NCI-H2107 treated with DMSO at 0.1 percent for 48 hours (cell line): ENCODE data around the gene EXOC6B.

Experiments used
- DNase-seq: peaks from one replicate; lab custom pipeline; 2025; ENCODE audit not compliant: unreplicated experiment; lab: John Stamatoyannopoulos, UW

The EXOC6B gene

DNA sequence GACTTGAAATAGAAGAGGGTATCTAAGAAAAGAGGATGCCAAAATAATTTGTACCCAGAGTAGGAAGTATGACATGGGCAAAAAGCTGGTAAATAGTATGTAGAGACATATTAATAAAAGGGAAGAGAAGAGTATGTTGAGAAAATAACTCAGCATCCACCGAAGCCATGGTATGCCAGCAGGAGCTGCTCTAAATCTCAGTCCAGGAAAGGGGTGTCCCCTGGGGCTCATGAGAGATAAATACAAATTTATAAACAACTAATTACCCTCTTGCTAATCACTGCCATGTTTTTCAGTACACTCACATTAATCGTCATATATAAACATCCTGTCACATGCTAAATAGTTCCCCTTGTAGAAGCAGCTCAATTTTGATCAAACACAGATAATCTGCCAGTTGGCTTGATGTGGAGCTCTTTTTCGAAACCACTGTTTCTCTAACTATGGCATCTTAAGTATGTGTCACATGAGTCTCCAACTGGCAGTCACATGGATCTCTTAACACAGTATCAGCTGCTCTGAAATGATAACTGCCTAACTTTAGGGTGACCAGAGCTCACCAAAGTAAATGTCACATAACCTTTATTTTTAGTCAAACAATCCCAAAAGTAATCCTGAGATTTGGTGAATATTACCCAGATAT is 31.9 kb downstream of the EXOC6B start:
- DNase-seq, result no peak

DNA sequence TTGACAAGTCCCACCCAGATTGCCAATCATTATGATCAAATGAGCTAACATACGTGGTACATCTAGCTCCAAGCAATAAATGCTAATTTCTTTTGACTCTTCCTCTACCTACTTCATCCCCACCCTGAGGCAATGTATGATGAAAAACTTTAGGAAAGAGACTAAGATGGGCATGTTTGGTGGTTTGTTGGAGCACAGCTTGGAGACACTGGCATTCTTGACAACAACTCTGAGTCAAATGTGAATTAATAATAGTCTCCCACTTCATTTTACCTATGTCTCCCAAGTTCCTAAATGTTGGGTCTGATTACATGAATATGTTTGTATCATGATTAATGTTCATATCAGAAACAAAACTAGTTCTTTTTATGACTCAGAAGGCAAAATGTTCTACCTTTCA is 36.6 kb downstream of the EXOC6B start:
- no peak for DNase-seq

DNA sequence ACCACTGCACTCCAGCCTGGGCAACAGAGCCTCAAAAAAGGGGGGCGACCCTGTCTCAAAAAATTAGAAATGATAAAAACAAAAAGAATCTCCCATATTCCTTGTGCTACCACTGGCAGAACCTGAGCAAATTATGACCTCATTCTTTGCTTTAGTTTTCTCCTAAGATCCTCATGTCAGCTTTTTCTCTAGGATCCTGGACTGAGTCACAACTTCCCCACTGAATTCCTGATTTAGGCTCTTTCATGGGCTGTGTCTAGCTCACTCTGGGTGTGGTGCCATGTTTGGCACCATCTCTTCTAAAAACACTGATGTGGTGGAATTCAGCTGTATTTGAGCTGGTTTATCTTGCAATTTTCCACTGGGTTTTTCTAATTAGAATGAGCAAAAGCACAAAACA is 37.1 kb downstream of the EXOC6B start:
- DNase-seq, result no peak

DNA sequence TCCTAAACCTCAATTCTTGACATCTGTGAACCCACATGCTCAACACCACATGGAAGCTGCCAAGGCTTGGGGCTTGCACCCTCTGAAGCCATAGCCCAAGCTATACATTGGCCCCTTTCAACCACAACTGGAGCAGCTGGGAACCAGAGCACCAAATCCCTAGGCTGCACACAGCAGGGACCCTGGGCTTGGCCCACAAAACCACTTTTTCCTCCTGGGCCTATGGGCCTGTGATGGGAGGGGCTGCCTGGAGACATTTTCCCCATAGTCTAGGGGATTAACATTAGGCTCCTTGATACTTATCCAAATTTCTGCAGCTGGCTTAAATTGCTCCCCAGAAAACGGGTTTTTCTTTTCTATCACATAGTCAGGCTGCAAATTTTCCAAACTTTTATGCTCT is 40.3 kb downstream of the EXOC6B start:
- no peak for DNase-seq

DNA sequence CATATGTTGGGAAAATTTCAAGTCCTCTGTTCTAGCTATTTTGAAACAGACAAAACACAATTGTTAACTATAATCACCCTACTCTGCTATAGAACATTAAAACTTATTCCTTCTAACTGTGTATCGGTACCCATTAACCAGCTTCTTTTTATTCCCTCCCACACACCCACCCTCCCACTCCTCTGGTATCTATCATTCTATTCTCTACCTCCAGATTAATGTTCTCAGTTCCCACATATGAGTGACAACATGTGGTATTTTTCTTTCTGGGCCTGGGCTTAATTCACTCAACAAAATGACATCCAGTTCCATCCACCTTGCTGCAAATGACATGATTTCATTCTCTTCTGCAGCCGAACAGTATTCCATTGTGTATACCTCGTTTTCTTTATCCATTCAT is 43.3 kb downstream of the EXOC6B start:
- DNase-seq, result no peak

DNA sequence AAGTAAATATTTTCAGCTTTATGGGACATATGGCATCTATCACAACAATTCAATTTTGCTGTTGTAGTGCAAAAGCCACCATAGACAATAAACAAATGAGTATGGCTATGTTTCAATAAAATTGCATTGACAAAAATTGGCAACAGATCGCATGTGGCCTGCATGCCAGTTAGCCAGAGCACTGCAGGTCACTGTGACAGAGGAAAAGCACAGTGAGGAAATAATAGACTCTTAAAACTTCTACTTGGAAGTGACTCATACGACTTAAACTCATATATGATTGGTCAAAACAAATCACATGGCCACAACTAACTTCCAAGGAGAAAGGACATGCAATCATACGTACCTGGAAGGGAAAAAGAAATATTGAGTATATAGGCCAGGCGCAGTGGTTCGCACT is 44.4 kb downstream of the EXOC6B start:
- DNase-seq, result no peak

DNA sequence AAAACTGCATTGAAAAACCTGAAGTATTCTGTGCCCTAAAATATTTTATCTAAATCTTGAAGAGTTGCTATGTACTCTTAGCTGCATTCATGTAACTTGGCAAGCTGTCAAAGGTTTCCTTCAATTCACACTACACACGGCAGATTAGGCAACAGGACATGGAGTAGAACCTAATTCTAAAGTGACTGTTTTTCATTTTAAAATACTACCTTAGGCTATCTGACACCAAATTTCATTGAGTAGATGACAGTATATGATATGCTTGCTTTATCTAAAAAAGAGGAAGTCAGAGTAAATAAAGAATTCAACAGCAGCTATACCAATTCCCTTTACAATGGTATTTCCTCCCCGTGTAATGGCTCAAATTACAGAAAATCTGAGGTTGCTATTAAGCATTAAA is 45.4 kb downstream of the EXOC6B start:
- peak; percentile 20 for DNase-seq

DNA sequence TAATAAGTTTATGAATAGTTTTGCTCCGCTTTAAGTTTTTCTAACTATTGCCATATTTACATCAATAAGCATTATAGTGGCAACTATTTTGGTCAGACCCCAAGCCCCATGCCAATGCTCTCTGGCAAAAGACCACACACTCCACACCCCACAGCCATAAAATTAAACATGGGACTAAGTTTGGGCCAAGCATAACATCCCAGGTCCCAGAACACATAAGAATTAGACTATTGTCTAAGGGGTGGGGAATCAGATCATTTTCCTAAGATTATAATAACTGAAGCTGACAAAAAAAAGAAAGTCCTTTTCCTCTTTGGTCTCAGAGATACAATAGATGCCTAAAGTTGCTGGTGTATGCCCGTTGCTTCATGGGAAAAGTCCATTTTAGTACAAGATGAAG is 46.3 kb downstream of the EXOC6B start:
- DNase-seq, result no peak

DNA sequence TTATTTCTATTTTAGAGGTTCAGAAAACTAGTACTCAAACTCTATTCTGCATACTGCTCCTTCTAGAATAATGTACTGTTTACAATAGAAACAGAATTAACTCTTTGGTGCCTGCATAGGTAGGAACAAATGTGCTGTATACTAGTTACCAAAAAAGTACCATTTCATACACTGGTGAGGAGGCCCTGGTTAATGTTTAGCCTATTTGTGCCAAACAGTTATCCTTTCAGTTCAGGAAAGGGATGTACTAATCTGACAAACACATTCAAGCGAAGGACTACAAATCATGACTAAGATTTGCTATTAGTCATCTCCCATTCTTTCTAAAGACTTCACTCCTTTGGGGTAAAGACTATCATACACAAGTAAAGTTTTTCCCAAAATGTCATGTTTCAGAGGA is 47.4 kb downstream of the EXOC6B start:
- DNase-seq, result no peak

DNA sequence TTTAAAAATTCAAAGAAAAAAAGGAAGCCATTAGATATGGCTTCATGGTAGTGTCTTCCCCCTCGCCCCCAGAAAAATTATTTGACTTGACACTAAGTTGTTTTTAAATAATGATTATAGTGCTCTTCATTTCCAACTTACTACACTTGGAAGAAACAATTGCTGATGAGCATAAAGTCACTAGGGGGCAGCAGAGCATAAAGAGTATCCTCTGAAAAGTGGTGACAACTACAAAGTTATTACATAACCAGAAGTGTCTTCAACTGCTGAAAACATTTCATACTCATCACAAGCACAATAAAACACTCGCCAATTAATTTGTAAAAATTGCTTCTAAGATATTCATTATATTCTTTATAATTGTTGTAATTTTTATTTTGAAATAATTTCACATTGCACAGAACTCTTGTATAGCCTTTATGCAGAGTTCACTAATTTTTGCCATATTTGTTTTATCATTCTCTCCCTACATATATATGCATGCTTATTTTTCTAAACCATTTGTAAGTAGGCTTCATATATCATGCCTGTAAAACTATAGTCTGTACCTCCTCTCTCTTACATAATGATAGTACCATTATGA is 54.9 kb downstream of the EXOC6B start:
- DNase-seq, result peak; percentile 74

DNA sequence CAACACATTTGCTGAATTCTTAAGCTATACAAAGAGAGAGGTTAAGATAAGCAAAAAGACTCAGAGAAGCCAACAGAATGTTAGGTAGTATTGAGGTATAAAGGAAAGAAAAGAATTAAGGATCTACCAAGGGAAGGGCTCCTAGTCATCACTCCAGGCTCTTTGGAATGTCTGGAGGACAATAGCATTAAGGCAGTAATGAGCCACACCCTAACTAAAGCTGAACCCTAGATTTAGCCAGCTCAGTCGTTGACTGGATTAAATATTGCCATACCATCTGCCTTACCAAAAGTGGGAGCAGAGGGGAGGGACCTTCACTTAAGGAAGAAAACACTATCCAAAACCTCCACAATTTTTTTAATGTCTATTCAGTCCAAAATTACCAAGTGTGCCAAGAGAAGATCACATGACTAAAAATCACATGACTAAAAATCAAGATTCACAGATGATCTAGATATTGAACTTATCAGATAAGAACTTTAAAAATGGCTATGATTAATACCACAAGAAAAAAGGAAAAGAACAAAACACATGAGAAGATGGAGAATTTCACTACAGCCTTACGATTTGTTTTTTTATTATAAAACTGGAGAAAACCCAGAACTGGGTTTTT is 59.7 kb downstream of the EXOC6B start:
- no peak for DNase-seq

DNA sequence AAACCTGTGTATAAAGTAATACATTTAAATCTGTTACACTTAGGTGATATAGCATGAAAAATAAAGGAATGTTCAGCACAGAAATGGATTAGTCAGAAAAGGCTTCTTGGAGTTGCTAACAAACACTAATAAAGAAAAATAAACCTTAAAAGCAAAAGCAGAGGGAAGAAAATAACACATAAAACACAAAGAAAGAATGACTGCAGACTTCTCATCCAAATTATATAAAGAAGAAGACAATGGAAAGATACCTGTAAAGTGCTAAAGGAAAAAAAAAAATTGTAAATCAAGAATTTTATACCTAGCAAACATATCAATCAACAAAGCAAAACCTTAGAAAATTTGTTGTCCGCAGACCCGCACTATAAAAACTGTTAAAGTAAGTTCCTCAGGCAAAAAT is 63.6 kb downstream of the EXOC6B start:
- no peak for DNase-seq

DNA sequence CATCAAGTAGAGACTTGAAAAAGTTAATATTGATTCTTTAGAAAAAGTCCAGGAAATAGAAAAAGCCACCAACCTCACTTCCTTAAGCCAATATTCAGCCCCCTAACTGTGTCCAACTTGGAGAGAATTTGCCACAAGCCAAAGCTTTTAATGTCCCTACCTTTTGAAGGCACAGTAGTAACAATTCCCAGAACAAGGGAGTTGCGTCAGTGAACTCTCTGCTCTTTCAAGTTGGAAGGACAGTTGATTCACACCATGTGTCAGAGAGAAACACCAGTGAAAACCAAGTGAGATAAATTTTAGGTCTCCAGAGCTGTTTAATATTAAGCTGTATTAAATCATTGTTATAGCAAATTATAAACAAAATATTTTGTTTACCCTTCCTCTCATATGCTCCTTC is 66.1 kb downstream of the EXOC6B start:
- DNase-seq, result no peak

DNA sequence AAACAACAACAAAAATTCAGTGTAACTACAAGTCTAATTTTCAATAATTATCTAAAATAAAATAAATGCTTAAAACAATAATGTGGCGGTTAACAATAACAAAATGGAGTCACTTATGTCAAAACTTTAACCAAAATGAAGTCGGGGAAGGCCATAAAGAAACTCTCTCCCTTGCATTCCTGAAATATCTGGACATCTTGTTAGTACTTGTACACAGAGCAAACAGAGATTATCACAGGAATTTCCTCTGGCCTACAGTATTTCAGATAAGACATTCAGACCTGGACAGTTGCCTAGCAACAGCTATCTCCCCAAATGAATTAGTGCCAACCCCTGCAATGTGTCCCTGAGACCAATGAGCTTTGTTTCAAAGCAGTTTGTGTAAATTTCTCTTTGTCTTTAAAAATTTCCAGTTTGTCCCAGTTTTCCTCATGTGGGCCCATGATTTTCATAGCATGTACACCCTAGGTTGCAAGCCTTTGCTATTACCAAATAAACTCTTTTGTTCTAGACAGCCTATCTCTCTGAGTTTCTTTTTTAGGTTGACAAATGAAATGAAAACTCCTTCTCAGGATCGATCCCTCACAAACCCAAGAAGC is 68.6 kb downstream of the EXOC6B start:
- DNase-seq, result no peak

DNA sequence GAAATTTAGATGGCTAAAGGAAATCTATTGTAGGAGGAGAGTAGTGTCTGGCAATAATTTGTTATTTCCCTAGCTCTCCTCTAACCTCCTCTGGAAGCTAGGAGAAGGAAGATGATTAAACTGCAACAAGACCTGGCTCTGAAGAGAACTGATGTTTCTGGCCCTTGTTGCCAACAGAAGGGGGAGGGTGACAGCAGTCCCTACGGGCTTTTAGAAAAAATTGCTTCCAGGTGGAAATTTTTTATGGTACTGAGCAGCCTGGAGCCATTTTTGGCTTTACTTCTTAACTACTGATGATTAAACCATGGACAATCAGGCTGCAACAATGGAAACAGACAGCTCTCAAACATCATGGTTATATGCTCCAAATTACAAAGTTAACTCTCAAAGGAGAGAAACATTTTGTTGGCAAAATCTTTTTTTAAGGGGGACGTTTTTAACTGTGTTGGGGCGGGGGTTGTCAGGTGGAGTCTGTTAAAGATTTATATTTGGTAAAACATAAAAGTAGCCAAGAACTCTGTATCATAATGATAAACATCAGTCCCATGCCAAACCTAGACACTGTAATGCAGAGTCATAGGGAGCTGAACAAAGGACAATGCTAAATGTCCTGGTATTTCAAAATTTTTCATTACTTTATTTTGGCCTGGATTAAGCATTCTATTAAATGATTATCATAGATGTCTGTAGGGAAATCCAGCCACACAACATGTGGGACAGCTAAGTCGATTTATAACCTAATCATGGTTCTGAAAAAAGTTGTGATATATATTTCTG is 70.0 kb downstream of the EXOC6B start:
- DNase-seq, result no peak

DNA sequence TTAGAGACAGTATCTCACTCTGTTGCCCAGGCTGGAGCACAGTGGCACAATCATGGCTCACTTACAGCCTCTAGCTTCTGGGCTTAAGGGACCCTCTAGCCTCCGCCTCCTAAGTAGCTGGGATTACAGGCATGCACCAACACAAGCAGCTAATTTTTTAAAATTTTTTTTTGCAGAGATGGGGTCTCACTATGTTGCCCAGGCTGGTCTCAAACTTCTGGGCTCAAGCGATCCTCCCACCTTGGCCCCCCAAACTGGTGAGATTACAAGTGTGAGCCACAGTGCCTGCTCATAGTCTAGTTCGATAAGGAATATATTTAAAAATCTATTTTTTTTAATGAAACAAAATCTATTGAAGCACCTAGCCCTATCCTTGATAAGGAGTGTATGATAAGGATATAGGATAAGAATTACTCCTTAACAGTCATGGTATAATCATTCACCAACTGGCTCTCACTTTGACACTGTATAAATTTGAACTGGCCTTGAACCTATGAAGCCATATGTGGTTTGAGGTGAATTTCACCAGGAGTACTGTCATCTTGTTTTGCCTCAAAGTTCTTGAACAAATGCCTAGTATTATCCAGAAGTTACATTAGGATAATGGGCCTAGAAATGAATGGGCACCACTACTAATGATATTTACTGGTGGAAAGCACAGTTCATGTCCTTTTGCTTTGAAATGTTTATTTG is 71.1 kb downstream of the EXOC6B start:
- DNase-seq, result no peak

DNA sequence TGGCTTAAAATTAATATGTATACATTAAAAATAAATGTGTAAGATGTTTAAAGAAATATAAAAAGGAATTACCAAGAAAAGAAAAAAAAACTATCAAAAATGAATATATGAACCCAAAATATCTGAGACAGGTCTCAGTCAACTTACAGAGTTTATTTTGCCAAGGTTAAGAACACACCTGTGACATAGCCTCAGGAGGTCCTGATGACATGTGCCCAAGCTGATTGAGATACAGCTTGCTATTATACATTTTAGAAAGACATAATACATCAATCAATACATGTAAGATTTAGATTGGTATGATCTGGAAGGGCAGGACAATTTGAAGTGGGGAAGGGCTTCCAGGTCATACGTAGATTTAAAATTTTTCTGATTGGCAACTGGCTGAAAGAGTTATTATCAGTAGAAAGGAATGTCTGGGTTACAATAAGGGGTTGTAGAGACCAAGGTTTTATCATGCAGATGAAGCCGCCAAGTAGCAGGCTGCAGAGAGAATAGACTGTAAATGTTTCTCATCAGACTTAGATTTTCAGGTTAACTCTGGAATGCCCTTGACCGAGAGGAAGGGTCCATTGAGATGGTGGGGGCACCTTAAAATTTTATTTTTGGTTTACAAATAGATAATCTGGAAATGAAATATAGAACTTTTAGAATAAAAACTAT is 74.7 kb downstream of the EXOC6B start:
- no peak for DNase-seq

DNA sequence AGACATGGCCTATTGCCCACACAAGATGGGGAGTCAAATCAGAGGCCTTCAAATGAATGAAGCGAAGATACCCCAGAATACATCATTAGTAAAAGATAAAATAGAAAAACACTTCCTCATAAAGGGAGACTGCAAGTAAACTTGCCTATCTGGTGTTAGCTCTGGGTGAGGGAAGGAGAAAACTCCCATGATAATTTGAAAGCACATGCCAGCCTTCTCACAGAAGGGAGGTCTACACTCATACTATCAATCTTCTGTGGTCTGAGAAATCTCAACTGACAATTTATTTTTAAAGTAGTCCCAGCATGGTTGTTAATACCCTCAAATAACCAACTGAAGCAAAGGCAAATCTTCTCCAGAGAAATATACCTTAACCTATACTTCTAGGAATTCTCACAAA is 75.4 kb downstream of the EXOC6B start:
- DNase-seq, result no peak

DNA sequence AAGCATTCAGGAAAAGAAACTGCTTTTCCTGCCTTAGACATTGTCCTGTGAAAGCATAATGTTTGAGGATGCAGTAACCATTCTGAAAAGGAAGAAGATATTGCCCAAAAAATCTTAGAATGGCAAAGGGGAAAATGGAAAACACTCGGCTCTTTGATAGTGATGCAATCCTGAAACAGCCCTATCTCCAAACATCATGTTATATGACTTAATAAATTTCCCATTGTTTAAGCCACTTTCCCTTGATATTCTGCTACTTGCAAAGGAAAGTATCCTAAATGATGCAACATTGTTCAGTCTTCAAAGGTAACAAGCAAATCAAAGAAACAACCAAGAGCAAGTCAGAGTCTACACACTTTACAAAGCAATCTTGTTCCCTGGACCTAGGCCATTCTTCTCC is 78.5 kb downstream of the EXOC6B start:
- DNase-seq, result no peak

DNA sequence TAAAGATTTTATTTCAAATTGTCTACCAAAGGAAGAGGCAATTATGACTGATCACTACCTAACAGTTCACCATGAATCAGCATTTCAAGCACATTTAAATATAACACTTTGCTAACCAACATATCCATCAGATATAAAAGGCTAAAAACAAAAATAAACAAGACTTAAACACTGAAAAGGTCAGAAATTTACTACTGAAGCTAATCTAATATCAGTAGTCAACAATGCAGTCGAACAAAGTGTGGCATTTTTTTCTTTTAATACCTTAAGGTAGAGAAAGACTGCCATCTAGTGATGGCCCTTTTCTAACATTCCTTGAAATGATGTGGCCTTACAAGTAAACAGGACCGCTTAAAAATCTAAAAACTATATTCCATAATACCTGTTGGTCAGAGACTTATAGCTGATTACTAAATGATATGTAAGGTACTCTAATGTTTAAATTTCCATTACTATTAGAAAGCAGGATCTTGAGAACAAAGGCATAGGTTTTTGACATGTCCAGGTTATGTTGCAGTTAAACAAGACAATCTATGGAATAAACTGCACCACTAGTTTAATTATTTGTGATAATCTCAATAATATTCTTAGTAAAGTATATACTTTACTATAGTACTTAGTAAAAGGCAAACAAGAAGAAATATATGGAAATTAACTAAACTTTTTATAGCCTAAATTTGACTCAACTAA is 80.0 kb downstream of the EXOC6B start:
- DNase-seq, result peak; percentile 29
